Endothelial cell of umbilical vein (primary cell): ENCODE data around the gene DGKD. TPM values are rescaled to one million over a fixed set of nuclear protein-coding genes. Genes with fewer than 3 reads are reported as not detected.

ENCODE experiments used
- BruUV-seq: library from RNA; stranded (reverse); fragments of 400-500 nt; replicated peaks from 2 replicates; lab custom pipeline; 2021; lab: Mats Ljungman, UMichigan
- CTCF ChIA-PET: fragments of 300-600, 350-600 bp; sonication (Branson Sonifier 250); formaldehyde crosslinking; loops from one replicate; lab custom pipeline; 2021; ENCODE audit warnings: antibody characterized with exemption, inconsistent platforms; lab: Charles Lee
- POLR2A ChIA-PET: fragments of 300-600, 350-600 bp; sonication (Branson Sonifier 250); formaldehyde crosslinking; loops from one replicate; lab custom pipeline; 2021; ENCODE audit warnings: antibody characterized with exemption, inconsistent platforms; lab: Charles Lee
- DNase-seq: peaks from one replicate; pipeline ENCODE4 v3.0.0-alpha.2; 2011; ENCODE audit warnings: low read depth, low spot score
- FAIRE-seq: peaks from 2 replicates; lab custom pipeline; 2011; peaks lifted over from hg19 to GRCh38; lab: Jason Lieb, UNC
- H2AFZ ChIP-seq: 2 replicates; pipeline ENCODE4 v1.6.0; 2012; ENCODE audit warnings: low read depth, low read length, control low read depth, inconsistent platforms
- H3K27ac ChIP-seq: 2 replicates; pipeline ENCODE4 v1.5.1; 2011; ENCODE audit warnings: low read depth, mild to moderate bottlenecking, control low read depth, low read length, moderate library complexity; ENCODE audit not compliant: insufficient read depth
- H3K27me3 ChIP-seq, 2 experiments: 2 replicates each; pipeline versions ENCODE4 v1.6.0 to v1.6.1; 2011; ENCODE audit warnings: low read length in 2 of 2, mixed read lengths in 1 of 2; ENCODE audit not compliant: control insufficient read depth in 2 of 2, insufficient read depth in 2 of 2
- H3K36me3 ChIP-seq, 2 experiments: 2 replicates in 1 of 2; 3 replicates in 1 of 2; pipeline ENCODE4 v1.5.1; 2011; ENCODE audit warnings: low read length in 2 of 2, mild to moderate bottlenecking in 1 of 2, moderate library complexity in 1 of 2; ENCODE audit not compliant: control insufficient read depth in 2 of 2, insufficient read depth in 2 of 2; ENCODE audit errors: extremely low read depth in 1 of 2
- H3K4me1 ChIP-seq: 3 replicates; pipeline ENCODE4 v1.5.1; 2011; ENCODE audit warnings: mild to moderate bottlenecking, low read length; ENCODE audit not compliant: control insufficient read depth, insufficient read depth; ENCODE audit errors: extremely low read depth
- H3K4me2 ChIP-seq: 2 replicates; pipeline ENCODE4 v1.6.1; 2011; ENCODE audit warnings: low read length, control low read depth, mixed read lengths; ENCODE audit not compliant: insufficient read depth
- H3K4me3 ChIP-seq, 3 experiments: fragments of 200-600 bp in 1 of 3; sonication (generic), shearing (Covaris generic) in 1 of 3; replicated peaks in 1 of 3; 2 replicates each; pipeline ENCODE4 v1.5.1; 2011 to 2016; ENCODE audit warnings: control low read depth in 3 of 3, low read length in 3 of 3, mild to moderate bottlenecking in 2 of 3, inconsistent platforms in 1 of 3, low read depth in 1 of 3, moderate library complexity in 1 of 3; ENCODE audit not compliant: insufficient read depth in 1 of 3
- H3K79me2 ChIP-seq: 2 replicates; pipeline ENCODE4 v1.6.0; 2012; ENCODE audit warnings: low read length, inconsistent platforms; ENCODE audit not compliant: control insufficient read depth, insufficient read depth
- H3K9ac ChIP-seq: replicated peaks from 2 replicates; pipeline ENCODE3; 2011; ENCODE audit warnings: low read length, control low read depth; ENCODE audit not compliant: insufficient read depth; ENCODE audit errors: extremely low read depth
- H3K9me1 ChIP-seq: replicated peaks from 3 replicates; pipeline ENCODE4 v1.6.0; 2011; ENCODE audit warnings: mild to moderate bottlenecking, low read length; ENCODE audit not compliant: control insufficient read depth, insufficient read depth; ENCODE audit errors: extremely low read depth
- H3K9me3 ChIP-seq: replicated peaks from 2 replicates; pipeline ENCODE4 v1.5.1; 2012; ENCODE audit warnings: low read length, inconsistent platforms; ENCODE audit not compliant: control insufficient read depth, insufficient read depth
- H4K20me1 ChIP-seq: replicated peaks from 2 replicates; pipeline ENCODE3; 2011; ENCODE audit warnings: mild to moderate bottlenecking, low read length; ENCODE audit not compliant: control insufficient read depth, insufficient read depth; ENCODE audit errors: extremely low read depth
- CTCF ChIP-seq, 2 donors: IDR thresholded peaks; 1 replicate in 1 of 2; 2 replicates in 1 of 2; pipeline ENCODE4 v1.5.1; 2011; ENCODE audit warnings: low read length in 2 of 2, mild to moderate bottlenecking in 2 of 2, moderate library complexity in 2 of 2, control low read depth in 1 of 2, inconsistent platforms in 1 of 2, low read depth in 1 of 2; ENCODE audit not compliant: insufficient read depth in 1 of 2; ENCODE audit errors: extremely low read depth in 1 of 2
- EZH2 ChIP-seq: IDR thresholded peaks from 2 replicates; pipeline ENCODE4 v1.6.1; 2012; ENCODE audit warnings: borderline replicate concordance, low read depth, mild to moderate bottlenecking, moderate library complexity, low read length, inconsistent platforms; ENCODE audit not compliant: severe bottlenecking
- FOS ChIP-seq: IDR thresholded peaks from 2 replicates; pipeline ENCODE4 v1.6.1; 2011; ENCODE audit warnings: mild to moderate bottlenecking, low read length, moderate library complexity, borderline replicate concordance; ENCODE audit not compliant: insufficient read depth
- GATA2 ChIP-seq: IDR thresholded peaks from 2 replicates; pipeline ENCODE4 v1.7.0; 2011; ENCODE audit warnings: low read depth, mild to moderate bottlenecking, moderate library complexity, mixed read lengths, low read length; ENCODE audit not compliant: insufficient read length, insufficient read depth
- JUN ChIP-seq: IDR thresholded peaks from 2 replicates; pipeline ENCODE4 v1.6.1; 2011; ENCODE audit warnings: borderline replicate concordance, low read depth; ENCODE audit not compliant: insufficient read length, insufficient read depth
- MAX ChIP-seq: IDR thresholded peaks from 2 replicates; pipeline ENCODE4 v1.6.1; 2011; ENCODE audit not compliant: insufficient read depth, insufficient read length
- MYC ChIP-seq: IDR thresholded peaks from one replicate; pipeline ENCODE4 v1.6.1; 2011; ENCODE audit warnings: mild to moderate bottlenecking, low read depth, low read length
- POLR2A ChIP-seq: IDR thresholded peaks from 2 replicates; pipeline ENCODE4 v1.6.1; 2012; ENCODE audit warnings: low read depth, mild to moderate bottlenecking, control low read depth, low read length
- POLR2AphosphoS5 ChIP-seq: IDR thresholded peaks from 2 replicates; pipeline ENCODE4 v1.6.1; 2012; ENCODE audit warnings: low read depth, mild to moderate bottlenecking, control low read depth, low read length, moderate library complexity; ENCODE audit not compliant: insufficient read depth
- dilution Hi-C: fragments of 300-500 bp; cut with MboI; formaldehyde crosslinking; loops from one replicate; pipeline ENCODE4 v1.15.0; 2019; ENCODE audit warnings: low sequenced_read_pairs; ENCODE audit not compliant: extremely low pct_ligation_motif_present
- intact Hi-C: fragments of 100-400 bp; cut with micrococcal nuclease; formaldehyde crosslinking; loops from one replicate; pipeline ENCODE4 v1.10.0; 2022
- polyA plus RNA-seq, 4 experiments: library from polyadenylated mRNA; depleted of rRNA in 3 of 4; stranded (reverse) in 3 of 4; unstranded in 1 of 4; fragments of >200 nt; gene quantifications; 2 replicates each; pipeline versions ENCODE4 v1.2.1 to v1.2.3, GENCODE V29; 2011 to 2012; ENCODE audit warnings: missing spikeins in 1 of 4
- total RNA-seq: library from RNA; stranded (reverse); gene quantifications from 2 replicates; pipeline ENCODE4 v1.2.3, GENCODE V29; 2021

DGKD gene
- total and polyA plus RNA-seq, 2 donors (not counting 3 experiments of a cell fraction or from before 2014, with no cell fraction given) = 10.8 to 36.6 TPM

GRCh38 chr2:233381638-233381995 lies 27.3 kb downstream of the DGKD start:
- H3K4me3 ChIP-seq = no peak overlapping the region
- H2AFZ ChIP-seq = no peak overlapping the region
- intact Hi-C loops = no loop called here
- ChIA-PET POLR2A (no interaction called here), CTCF (no interaction called here)
- dilution Hi-C loops = no loop called here
- H3K9me1 ChIP-seq = no peaks in the 10 kb centered on the region
- no peaks in the 10 kb centered on the region for H3K27me3 ChIP-seq
- no peak overlapping the region for H3K4me2 ChIP-seq
- H3K4me1 ChIP-seq = no peaks in the 10 kb centered on the region
- no peak overlapping the region for H3K9ac ChIP-seq
- FAIRE-seq (no peak), DNase-seq (no peak)
- no TSS peak for BruUV-seq
- no peak for TF ChIP-seq EZH2
- H3K79me2 ChIP-seq = no peaks in the 10 kb centered on the region
- no peaks in the 10 kb centered on the region for H3K9me3 ChIP-seq
- H3K27ac ChIP-seq = no peak overlapping the region
- H4K20me1 ChIP-seq = no peaks in the 10 kb centered on the region
- no peaks in the 10 kb centered on the region for H3K36me3 ChIP-seq

GRCh38 chr2:233384015-233384414 lies 29.7 kb downstream of the DGKD start:
- peaks cover 6% of the 10 kb centered on the region for H3K4me1 ChIP-seq
- intact Hi-C loops (no loop called here), dilution Hi-C loops (no loop called here)
- no peak overlapping the region for H3K9ac ChIP-seq
- H3K9me1 ChIP-seq = no peaks in the 10 kb centered on the region
- POLR2A ChIA-PET = no interaction called here
- TF ChIP-seq POLR2A = no peak
- TF ChIP-seq POLR2AphosphoS5 = no peak
- TF ChIP-seq MYC = no peak
- TF ChIP-seq CTCF (IDR thresholded peaks at IDR 0.05; ENCODE audit: extremely low read depth in 1 of 2, insufficient read depth in 1 of 2, low read depth in 1 of 2, low read length in 2 of 2) = no peak
- no peak for TF ChIP-seq EZH2
- no peak for TF ChIP-seq JUN
- no peak for TF ChIP-seq FOS
- no peak for TF ChIP-seq GATA2
- no peak for TF ChIP-seq MAX
- BruUV-seq = no TSS peak
- FAIRE-seq (no peak), DNase-seq (no peak)
- no peaks in the 10 kb centered on the region for H3K36me3 ChIP-seq
- H3K9me3 ChIP-seq = no peaks in the 10 kb centered on the region
- CTCF ChIA-PET = interaction anchor here (1.3 to 1.4 kb wide), 3 partner anchors 12 to 59 kb away, joined by 3 to 4 read pairs (median 3); no protein-coding TSS in a partner anchor
- H3K4me3 ChIP-seq = no peak overlapping the region
- H3K4me2 ChIP-seq = no peak overlapping the region
- H3K27me3 ChIP-seq = no peaks in the 10 kb centered on the region
- H3K79me2 ChIP-seq = no peaks in the 10 kb centered on the region
- H4K20me1 ChIP-seq = no peaks in the 10 kb centered on the region
- H3K27ac ChIP-seq = no peak overlapping the region
- no peak overlapping the region for H2AFZ ChIP-seq
